Stomach (tissue), 4 donors: ENCODE results near the gene URGCP.

Experiments
- EP300 ChIP-seq: sonication (generic); formaldehyde crosslinking; IDR thresholded peaks from one replicate; pipeline ENCODE4 v1.6.1; 2017; ENCODE audit warnings: antibody characterized with exemption
- POLR2A ChIP-seq, 4 donors: fragments of 450-650 bp; IDR thresholded peaks; one replicate each; pipeline ENCODE4 v1.6.1; 2016; ENCODE audit warnings: antibody characterized with exemption in 4 of 4, control low read depth in 2 of 4, mild to moderate bottlenecking in 1 of 4, moderate library complexity in 1 of 4
- POLR2AphosphoS5 ChIP-seq, 3 donors: sonication (generic); formaldehyde crosslinking; IDR thresholded peaks; one replicate each; pipeline ENCODE4 v1.6.1; 2016; ENCODE audit warnings: antibody characterized with exemption in 3 of 3
- TF ChIP-seq, protein P1 (sequence below), 7 experiments: fragments of 450-650 bp in 4 of 7; fragments of 200-600 bp in 3 of 7; sonication (generic) in 3 of 7; IDR thresholded peaks; one replicate each; pipeline ENCODE4 v1.5.1; 2016 to 2019; ENCODE audit warnings: antibody characterized with exemption in 7 of 7, control low read depth in 2 of 7, mild to moderate bottlenecking in 1 of 7

GRCh38 chr7:43943417-43944187, 37.2 kb upstream of the URGCP start:
- TF ChIP-seq, protein P1, sequence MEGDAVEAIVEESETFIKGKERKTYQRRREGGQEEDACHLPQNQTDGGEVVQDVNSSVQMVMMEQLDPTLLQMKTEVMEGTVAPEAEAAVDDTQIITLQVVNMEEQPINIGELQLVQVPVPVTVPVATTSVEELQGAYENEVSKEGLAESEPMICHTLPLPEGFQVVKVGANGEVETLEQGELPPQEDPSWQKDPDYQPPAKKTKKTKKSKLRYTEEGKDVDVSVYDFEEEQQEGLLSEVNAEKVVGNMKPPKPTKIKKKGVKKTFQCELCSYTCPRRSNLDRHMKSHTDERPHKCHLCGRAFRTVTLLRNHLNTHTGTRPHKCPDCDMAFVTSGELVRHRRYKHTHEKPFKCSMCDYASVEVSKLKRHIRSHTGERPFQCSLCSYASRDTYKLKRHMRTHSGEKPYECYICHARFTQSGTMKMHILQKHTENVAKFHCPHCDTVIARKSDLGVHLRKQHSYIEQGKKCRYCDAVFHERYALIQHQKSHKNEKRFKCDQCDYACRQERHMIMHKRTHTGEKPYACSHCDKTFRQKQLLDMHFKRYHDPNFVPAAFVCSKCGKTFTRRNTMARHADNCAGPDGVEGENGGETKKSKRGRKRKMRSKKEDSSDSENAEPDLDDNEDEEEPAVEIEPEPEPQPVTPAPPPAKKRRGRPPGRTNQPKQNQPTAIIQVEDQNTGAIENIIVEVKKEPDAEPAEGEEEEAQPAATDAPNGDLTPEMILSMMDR (IDR thresholded peaks at IDR 0.05): no peak
- TF ChIP-seq POLR2AphosphoS5 (IDR thresholded peaks at IDR 0.05): no peak
- no peak for TF ChIP-seq POLR2A (IDR thresholded peaks at IDR 0.05)
- no peak for TF ChIP-seq EP300
